PC-3 (cell line): ENCODE data around the gene RPP30. TPM values are rescaled to one million over a fixed set of nuclear protein-coding genes. Genes with fewer than 3 reads are reported as not detected.

ENCODE experiments used
- ATAC-seq: fragments of 200-7000 bp; cut with Tn5 transposase; 2 replicates; pipeline ENCODE4 v1.9.1; 2020; ENCODE audit warnings: mild to moderate bottlenecking, moderate library complexity
- BruUV-seq: library from RNA; stranded (reverse); fragments of 400-500 nt; replicated peaks from 2 replicates; lab custom pipeline; 2021; lab: Mats Ljungman, UMichigan
- CTCF ChIA-PET: fragments of 300-600 bp; sonication (Branson Sonifier 250); formaldehyde crosslinking; loops from one replicate; lab custom pipeline; 2022; ENCODE audit warnings: antibody characterized with exemption; lab: Charles Lee
- POLR2A ChIA-PET: fragments of 300-600 bp; sonication (Branson Sonifier 250); formaldehyde crosslinking; loops from one replicate; lab custom pipeline; 2022; ENCODE audit warnings: antibody characterized with exemption; ENCODE audit not compliant: unreplicated experiment; lab: Charles Lee
- DNase-seq: peaks from one replicate; pipeline ENCODE4 v3.0.0-alpha.2; 2015
- H2AFZ ChIP-seq: fragments of 300-600 bp; sonication (generic); 2 replicates; pipeline ENCODE4 v1.6.0; 2016; ENCODE audit warnings: antibody characterized with exemption, low read length
- H3F3A ChIP-seq: fragments of 300-600 bp; sonication (generic); one replicate; pipeline ENCODE4 v1.6.0; 2017; ENCODE audit warnings: antibody characterized with exemption, low read length, control low read depth, mild to moderate bottlenecking; ENCODE audit not compliant: unreplicated experiment
- H3K27ac ChIP-seq: fragments of 300-600 bp; sonication (generic); 2 replicates; pipeline ENCODE4 v1.5.1; 2016; ENCODE audit warnings: mild to moderate bottlenecking, low read length
- H3K27me3 ChIP-seq: fragments of 300-600 bp; sonication (generic); 2 replicates; pipeline ENCODE4 v1.6.1; 2016; ENCODE audit warnings: low read length, mixed read lengths
- H3K36me3 ChIP-seq: fragments of 300-600 bp; sonication (generic); 2 replicates; pipeline ENCODE4 v1.6.1; 2016; ENCODE audit warnings: low read depth, mixed run types, low read length, mixed read lengths
- H3K4me1 ChIP-seq: fragments of 300-600 bp; sonication (generic); 2 replicates; pipeline ENCODE4 v1.5.1; 2016; ENCODE audit warnings: low read length; ENCODE audit not compliant: insufficient read depth
- H3K4me2 ChIP-seq: fragments of 300-600 bp; sonication (generic); 2 replicates; pipeline ENCODE4 v1.6.0; 2016; ENCODE audit warnings: low read length
- H3K4me3 ChIP-seq: fragments of 300-600 bp; sonication (generic); 2 replicates; pipeline ENCODE4 v1.5.1; 2016; ENCODE audit warnings: mild to moderate bottlenecking, low read length, mixed read lengths
- H3K79me2 ChIP-seq: fragments of 300-600 bp; sonication (generic); 2 replicates; pipeline ENCODE4 v1.6.1; 2017; ENCODE audit warnings: low read length, mixed read lengths
- H3K9ac ChIP-seq: fragments of 300-600 bp; sonication (generic); 2 replicates; pipeline ENCODE4 v1.6.0; 2016; ENCODE audit warnings: mild to moderate bottlenecking, low read length
- H3K9me2 ChIP-seq: fragments of 300-600 bp; sonication (generic); replicated peaks from 2 replicates; pipeline ENCODE4 v1.6.1; 2016; ENCODE audit warnings: mixed run types, low read length, mixed read lengths
- H3K9me3 ChIP-seq: fragments of 300-600 bp; sonication (generic); 2 replicates; pipeline ENCODE4 v1.6.1; 2016; ENCODE audit warnings: low read length, mixed read lengths
- H4K20me1 ChIP-seq: fragments of 300-600 bp; sonication (generic); 2 replicates; pipeline ENCODE4 v1.6.1; 2016; ENCODE audit warnings: low read length, mixed read lengths
- CTCF ChIP-seq: fragments of 300-600 bp; sonication (generic); conservative IDR thresholded peaks from 2 replicates; pipeline ENCODE4 v1.5.1; 2017; ENCODE audit warnings: antibody characterized with exemption, low read depth, mild to moderate bottlenecking, low read length
- EZH2 ChIP-seq: fragments of 300-600 bp; sonication (generic); IDR thresholded peaks from one replicate; pipeline ENCODE4 v1.6.1; 2017; ENCODE audit warnings: antibody characterized with exemption, mild to moderate bottlenecking, low read length; ENCODE audit not compliant: unreplicated experiment
- EZH2phosphoT487 ChIP-seq: fragments of 300-600 bp; sonication (generic); IDR thresholded peaks from 2 replicates; pipeline ENCODE4 v1.6.1; 2018; ENCODE audit warnings: mild to moderate bottlenecking, antibody characterized with exemption, low read length, borderline replicate concordance
- intact Hi-C: fragments of 100-400 bp; cut with micrococcal nuclease; formaldehyde crosslinking; loops from 2 replicates; pipeline ENCODE4 v1.9.0; 2023
- total RNA-seq: library from RNA; depleted of rRNA; stranded (reverse); fragments of >200 nt; gene quantifications from 2 replicates; pipeline ENCODE4 v1.2.3, GENCODE V29; 2014

RPP30 gene
- total RNA-seq, 1 experiment from 2014 or later: 57.8 TPM

- H3K9ac ChIP-seq: no peak overlapping the region
- DNase-seq: no peak
- H3K4me2 ChIP-seq: no peak overlapping the region
- H3K9me2 ChIP-seq: no peaks in the 10 kb centered on the region
- H3F3A ChIP-seq: no peaks in the 10 kb centered on the region
- no peak overlapping the region for H3K27ac ChIP-seq
- BruUV-seq: no TSS peak
- no peaks in the 10 kb centered on the region for H3K36me3 ChIP-seq
- ChIA-PET POLR2A (interaction anchor here (0.7 kb wide), 1 partner anchor 338 kb away, joined by 5 read pairs; no protein-coding TSS in a partner anchor), CTCF (interaction anchor here (0.5 to 1.0 kb wide), 5 partner anchors 18 to 559 kb away, joined by 3 to 22 read pairs (median 3); no protein-coding TSS in a partner anchor)
- no peak for TF ChIP-seq EZH2
- intact Hi-C loops: loop anchor here (10.0 kb wide), 1 partner anchor 173 kb away; no protein-coding TSS in a partner anchor
- no peak overlapping the region for H3K4me3 ChIP-seq
- no peaks in the 10 kb centered on the region for H3K9me3 ChIP-seq
- H3K4me1 ChIP-seq: peaks cover 6% of the 10 kb centered on the region
- H2AFZ ChIP-seq: no peak overlapping the region
- no peaks in the 10 kb centered on the region for H3K79me2 ChIP-seq
- H3K27me3 ChIP-seq: no peaks in the 10 kb centered on the region
- no peaks in the 10 kb centered on the region for H4K20me1 ChIP-seq
- ATAC-seq: no peak
Observed at GRCh38 chr10:90912174-90912573, 40.4 kb downstream of the RPP30 start.

DNA sequence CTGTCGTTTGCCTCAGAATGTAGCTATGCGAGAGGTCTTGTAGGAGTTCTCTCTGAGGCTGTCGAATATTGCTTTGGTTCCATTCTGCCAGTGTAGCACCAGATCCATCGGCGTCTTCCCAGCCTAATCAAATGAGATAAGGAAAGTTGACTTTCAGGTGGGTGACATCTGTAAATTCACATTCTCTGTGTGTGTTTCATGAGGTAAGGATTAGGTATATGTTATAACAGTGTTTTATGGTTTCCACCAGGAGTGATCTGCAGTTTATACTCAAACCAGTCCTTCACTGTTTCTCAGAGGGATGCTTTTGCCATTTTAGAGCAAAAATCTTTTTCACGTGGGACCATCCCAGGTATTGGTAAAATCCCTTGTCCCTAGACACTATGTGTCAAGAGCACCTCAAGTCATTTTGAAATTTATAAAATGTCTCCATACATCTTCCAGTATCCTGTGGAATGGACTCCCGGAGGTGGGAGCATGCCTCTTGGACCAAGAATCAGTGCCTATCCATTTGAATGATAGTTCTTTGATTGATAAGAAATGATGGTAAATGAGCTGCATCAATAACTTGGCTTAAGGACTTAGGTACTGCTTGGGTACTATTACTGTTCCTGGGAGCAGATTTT lies 41.2 kb downstream of the RPP30 start:
- Histone ChIP-seq H3K79me2 (no peaks in the 10 kb centered on the region), H2AFZ (no peak overlapping the region), H3K4me1 (peaks cover 6% of the 10 kb centered on the region), H3K9ac (no peak overlapping the region), H3K9me2 (no peaks in the 10 kb centered on the region), H3K27ac (no peak overlapping the region), H4K20me1 (no peaks in the 10 kb centered on the region), H3K36me3 (no peaks in the 10 kb centered on the region), H3F3A (no peaks in the 10 kb centered on the region), H3K4me2 (no peak overlapping the region), H3K4me3 (no peak overlapping the region), H3K9me3 (no peaks in the 10 kb centered on the region), H3K27me3 (no peaks in the 10 kb centered on the region)
- POLR2A ChIA-PET: no interaction called here
- CTCF ChIA-PET: no interaction called here
- ATAC-seq (no peak), DNase-seq (no peak)
- no peak for TF ChIP-seq CTCF
- no peak for TF ChIP-seq EZH2
- TF ChIP-seq EZH2phosphoT487: no peak
- intact Hi-C loops: loop anchor here (10.0 kb wide), 1 partner anchor 172 kb away; no protein-coding TSS in a partner anchor
- BruUV-seq: no TSS peak

GRCh38 chr10:90913774-90914420 lies 42.1 kb downstream of the RPP30 start:
- intact Hi-C loops: loop anchor here (10.0 kb wide), 1 partner anchor 171 kb away; no protein-coding TSS in a partner anchor
- Histone ChIP-seq H3K27ac (no peak overlapping the region), H3K36me3 (no peaks in the 10 kb centered on the region), H3K9ac (no peak overlapping the region), H2AFZ (no peak overlapping the region), H3K9me3 (no peaks in the 10 kb centered on the region), H4K20me1 (no peaks in the 10 kb centered on the region), H3K79me2 (no peaks in the 10 kb centered on the region), H3K27me3 (no peaks in the 10 kb centered on the region), H3F3A (no peaks in the 10 kb centered on the region), H3K4me2 (no peak overlapping the region), H3K4me1 (peaks cover 6% of the 10 kb centered on the region), H3K9me2 (no peaks in the 10 kb centered on the region), H3K4me3 (no peak overlapping the region)
- CTCF ChIA-PET: no interaction called here
- no peak for ATAC-seq
- TF ChIP-seq CTCF: no peak
- no peak for TF ChIP-seq EZH2
- no peak for TF ChIP-seq EZH2phosphoT487
- no TSS peak for BruUV-seq
- POLR2A ChIA-PET: no interaction called here
- DNase-seq: no peak
